ENCODE results near the gene POC1A.
A peak's percentile ranks its signal among the peaks of the same experiment; 100 is the strongest.
"Not testable (repeated sequence)": the region's sequence is repeated elsewhere in the genome, so short reads cannot be mapped to it uniquely, and the experiment has no call there.

The POC1A gene

DNA sequence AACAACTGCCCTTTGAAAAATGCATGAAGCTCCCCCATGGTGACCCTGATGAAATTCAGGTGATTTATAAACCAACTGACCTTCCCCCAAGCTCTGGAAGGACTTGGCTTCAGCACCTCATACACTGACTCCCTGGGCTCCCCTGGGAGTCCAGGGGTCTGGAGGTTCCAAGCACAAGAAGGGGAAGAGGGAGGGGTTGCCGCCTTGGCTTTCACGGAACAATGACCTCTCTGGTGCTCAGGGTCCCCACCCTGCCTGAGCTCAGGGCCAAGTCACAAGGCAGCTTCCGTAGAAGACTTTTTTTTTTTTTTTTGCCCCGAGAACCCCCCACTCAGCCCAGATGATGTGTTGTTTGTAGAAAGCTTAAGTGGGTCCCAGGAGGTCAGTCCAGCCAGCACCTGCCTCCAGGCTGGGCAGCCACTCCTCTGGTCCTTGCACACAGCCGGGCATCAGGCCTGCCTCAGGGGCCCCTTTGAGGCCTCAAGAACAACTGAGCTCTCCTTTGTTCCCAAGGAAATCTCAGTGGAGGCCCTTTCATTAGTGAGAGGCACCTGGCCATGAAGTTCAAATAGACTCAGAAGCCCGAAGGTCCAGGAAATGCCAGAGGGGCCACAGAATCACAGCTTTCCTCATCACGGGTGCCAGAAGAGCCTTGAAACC lies 29.7 kb upstream of the POC1A start:
- DNase-seq, result no peak

DNA sequence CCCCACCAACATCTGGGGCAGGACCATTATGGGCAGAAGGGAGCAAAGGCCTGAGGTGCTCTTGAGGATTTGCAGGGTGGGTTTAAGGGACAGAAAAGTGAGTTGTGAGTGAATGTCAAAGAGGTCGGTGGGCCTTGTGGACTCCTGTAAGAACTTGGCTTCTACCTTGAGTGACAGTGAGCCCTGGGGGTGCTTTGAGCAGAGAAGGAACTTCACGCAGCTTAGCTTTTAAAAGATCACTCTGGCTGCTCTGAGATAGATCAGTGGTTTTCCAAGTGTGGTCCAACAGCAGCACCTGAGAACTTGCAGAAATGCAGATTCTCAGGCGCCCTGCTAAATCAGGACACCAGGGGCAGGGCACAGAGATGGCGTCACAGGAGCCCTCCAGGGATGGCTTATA lies 28.5 kb upstream of the POC1A start:
- no peak for DNase-seq

DNA sequence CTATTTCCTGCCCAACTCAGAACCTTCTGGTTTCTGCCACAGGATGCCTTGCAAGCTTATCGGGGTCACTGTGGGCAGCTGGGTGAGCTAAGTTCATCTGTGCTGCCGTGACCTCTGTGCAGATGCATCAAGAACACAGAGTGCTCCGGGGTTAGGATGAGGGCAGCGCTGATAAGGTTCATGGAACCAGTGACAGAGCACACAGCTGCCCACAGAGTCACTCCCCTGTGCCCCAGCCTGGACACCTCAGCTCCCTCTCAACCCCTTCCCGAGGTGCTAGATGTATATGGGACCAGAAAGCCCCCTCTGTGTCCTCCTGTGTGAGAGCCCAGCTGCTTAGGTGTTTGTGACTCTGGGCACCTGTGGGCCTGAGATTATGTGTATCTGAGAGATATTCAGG lies 28.0 kb upstream of the POC1A start:
- DNase-seq, result no peak

DNA sequence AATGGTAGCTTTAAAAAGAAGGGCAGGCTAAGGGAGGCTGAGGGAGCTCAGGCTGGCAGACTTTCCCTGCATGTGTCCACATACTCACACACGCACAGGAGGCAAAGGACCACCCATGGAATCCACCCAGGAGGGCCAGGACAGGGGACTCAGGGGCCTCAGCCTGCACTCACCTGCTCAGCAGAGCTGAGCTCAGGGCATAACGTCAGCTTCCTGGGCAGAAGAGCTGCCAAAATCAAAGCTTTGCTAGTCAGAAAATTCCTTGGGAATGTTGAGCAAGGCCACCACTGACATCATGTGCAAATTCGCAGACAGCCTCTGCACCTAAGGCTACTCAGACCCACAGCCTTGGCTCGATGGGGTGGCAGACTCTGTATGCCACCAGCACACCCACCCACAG lies 27.3 kb upstream of the POC1A start:
- no peak for DNase-seq

DNA sequence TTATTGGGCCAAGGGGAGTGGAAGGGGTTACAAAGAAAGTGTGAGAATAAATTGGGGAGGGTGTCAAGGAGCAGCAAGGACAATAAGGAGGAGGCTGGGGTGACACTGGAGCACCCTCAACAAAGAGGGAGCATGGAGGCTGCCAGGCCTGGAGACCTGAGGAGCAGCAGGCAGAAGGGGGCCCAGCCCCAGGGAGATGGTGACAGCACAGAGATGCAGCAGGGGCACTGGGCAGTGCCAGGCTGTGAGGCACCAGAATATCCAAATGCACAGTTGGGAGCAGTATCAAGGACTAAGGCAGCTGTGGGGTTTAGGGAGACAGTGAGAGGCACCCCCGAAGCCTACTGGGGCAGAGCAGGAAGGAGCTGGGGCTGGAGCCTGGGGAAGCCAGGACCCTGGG lies 24.3 kb upstream of the POC1A start:
- no peak for DNase-seq

DNA sequence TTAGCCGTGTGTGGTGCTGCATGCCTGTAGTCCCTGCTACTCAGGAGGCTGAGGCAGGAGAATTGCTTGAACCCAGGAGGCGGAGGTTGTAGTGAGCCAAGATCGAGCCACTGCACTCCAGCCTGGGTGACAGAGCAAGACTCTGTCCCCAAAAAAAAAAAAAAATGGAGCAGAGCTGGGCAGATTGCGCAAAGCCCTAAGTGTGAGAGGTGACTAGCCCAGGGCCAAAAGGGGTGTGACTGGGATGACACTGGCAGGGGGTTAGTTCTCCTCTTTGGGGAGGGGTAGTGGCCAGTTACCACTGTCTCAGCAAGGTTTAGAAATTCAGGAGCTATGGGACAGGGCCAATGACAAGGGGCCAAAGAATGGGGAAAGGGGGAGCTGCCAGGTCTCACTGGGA lies 23.9 kb upstream of the POC1A start:
- not testable (repeated sequence) for DNase-seq

GRCh38 chr3:52177701-52178042 lies 23.4 kb upstream of the POC1A start:
- DNase-seq, result no peak

GRCh38 chr3:52176951-52177700 lies 22.9 kb upstream of the POC1A start:
- no peak for DNase-seq

GRCh38 chr3:52176180-52176752 lies 22.0 kb upstream of the POC1A start:
- DNase-seq, result no peak

GRCh38 chr3:52175416-52176179 lies 21.4 kb upstream of the POC1A start:
- no peak for DNase-seq

DNA sequence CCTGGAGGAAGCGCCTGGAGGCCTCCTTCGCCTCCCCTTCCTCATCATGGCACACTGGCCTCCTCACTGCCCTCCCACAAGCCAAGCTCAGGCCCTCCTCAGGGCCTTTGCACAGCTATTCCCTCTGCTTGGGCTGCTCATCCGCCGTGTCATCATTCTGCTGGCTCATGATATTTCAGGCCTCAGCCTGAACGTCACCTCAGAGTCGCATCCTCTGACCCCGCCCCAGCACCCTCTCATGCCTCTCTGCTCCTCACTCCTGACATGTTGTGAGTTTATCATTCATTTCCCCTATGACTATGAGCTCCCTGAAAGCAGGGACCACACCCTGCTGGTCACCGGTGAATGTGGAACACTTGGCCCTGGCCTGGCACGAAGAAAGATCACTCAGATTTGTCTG lies 20.7 kb upstream of the POC1A start:
- DNase-seq, result peak in 1 of 2 donors; percentile 70

DNA sequence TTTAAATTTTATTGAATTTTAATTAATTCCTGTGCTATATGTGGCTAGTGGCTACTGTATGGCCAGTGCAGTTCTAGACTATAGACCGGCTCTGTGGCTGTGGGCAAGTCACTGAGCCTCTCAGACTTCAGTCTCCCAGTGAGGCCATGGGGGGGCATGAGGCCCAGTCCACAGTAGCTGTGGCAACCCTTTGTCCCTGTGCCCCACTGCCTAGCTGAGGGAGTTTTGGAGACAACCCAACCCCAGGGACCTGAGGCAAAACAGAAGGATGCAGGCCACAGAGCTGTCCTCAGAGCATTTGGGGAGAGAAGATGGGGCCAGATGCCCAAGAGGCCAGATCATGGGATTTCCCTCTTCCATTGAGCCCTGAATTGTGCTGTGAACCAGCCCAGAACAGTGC lies 18.9 kb upstream of the POC1A start:
- DNase-seq, result no peak

DNA sequence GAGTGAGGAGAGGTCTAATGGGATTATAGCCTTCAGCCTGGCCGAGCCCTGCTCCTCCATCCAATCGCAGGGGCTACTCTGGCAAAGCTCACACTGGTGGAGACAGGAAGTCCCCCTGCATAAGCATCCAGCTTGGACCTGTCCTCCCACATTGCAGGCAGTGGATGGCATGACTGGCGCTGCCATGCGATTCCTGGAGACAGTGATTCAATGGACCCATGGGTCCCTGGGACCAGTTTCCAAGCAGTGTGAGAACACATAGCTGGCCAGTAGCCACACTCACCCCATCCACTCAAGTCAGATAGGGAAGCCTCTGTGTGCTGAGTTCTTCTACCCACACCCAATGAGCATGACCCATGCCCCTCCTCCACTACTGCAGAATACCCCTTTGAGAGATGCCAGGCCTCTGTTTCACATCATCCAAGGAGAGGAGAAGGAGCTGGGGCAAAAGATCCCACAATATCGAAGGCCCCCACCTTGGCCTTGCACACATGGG lies 18.1 kb upstream of the POC1A start:
- DNase-seq, result no peak

- no peak for DNase-seq
Observed at GRCh38 chr3:52171514-52172261, 17.5 kb upstream of the POC1A start.

DNA sequence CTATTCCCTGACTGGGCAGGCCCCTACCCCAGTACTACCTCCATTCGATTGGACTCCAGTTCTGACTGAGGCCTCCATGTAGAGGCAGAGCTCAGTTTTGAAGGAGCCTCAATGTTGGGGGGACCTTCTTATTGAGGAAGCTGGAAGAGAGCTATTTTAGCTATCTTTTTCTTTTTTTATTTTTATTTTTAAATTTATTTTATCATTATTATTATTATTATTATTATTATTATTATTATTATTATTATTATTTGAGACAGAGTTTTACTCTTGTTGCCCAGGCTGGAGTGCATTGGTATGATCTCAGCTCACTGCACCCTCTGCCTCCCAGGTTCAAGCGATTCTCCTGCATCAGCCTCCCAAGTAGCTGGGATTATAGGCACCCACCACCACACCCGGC lies 16.0 kb upstream of the POC1A start:
- DNase-seq, result not testable (repeated sequence)

DNA sequence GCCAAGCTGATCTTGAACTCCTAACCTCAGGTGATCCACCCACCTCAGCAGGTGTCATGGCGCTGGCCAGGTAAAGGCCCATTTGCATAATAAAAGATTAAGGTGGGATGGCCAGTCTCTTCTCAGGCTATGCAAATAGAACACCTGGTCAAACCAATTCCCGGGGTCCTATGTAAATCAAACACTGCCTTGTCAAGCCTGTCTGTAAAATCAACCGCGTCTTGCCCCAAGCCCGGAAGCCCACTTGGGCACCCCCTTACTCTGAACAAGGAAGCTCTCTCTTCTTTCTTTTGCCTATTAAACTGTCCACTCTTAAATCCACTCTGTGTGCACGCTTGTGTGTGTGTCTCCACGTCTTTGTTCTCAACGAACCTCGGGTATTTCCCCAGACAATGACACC lies 13.0 kb upstream of the POC1A start:
- no peak for DNase-seq

DNA sequence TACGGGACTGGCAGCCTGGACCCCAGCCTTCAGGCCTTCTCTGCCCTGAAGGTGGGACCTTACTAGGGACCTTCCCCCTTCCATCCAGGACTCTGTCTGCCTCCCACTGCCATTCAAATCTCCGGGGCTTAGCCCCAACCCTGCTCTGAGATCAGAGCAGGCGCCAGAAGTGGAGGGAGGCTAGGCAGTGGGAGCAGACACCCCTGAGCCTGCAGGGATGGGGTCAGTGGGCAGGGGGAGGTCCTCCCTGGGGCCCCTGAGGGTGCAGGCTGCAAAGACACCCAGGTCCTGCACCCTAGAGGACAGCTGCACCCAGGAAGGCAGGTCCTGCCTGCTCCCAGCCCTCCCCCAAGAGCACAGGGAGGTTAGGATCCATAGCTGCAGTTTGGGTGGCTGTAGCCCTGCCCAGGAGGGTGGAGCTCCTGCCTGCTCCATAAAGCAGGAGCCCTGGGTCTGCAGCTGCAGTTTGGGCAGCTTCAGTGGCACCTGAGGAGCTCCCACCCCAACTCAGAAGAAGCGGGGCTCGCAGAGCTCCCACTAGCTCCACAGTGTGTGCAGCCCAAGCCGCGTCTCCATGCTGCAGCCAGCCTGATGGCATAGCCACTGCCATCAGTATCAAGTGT lies 8.1 kb upstream of the POC1A start:
- DNase-seq, result no peak

- no peak for DNase-seq
Observed at GRCh38 chr3:52159503-52159902, 5.3 kb upstream of the POC1A start.

DNA sequence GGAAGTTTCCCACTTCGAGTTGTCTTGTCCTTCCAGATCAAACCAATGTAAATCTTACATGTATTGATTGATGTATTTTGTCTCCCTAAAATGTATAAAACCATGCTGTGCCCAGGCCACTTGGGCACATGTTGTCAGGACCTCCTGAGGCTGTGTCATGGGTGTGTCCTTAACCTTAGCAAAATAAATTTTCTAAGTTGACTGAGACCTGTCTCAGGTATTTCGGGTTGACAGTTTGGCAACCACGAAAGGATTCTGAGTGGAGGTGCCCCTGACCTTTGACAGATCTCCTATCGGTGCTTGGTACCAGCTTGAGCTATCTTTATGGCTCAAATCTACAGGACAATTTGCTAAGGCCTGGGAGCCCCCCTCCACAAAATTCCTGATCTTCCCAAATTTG lies 1.7 kb upstream of the POC1A start:
- DNase-seq, result no peak

GRCh38 chr3:52153389-52154096 lies 680 bp downstream of the POC1A start:
- DNase-seq, result no peak

GRCh38 chr3:52151991-52152390 lies 2.2 kb downstream of the POC1A start:
- not testable (repeated sequence) for DNase-seq

DNA sequence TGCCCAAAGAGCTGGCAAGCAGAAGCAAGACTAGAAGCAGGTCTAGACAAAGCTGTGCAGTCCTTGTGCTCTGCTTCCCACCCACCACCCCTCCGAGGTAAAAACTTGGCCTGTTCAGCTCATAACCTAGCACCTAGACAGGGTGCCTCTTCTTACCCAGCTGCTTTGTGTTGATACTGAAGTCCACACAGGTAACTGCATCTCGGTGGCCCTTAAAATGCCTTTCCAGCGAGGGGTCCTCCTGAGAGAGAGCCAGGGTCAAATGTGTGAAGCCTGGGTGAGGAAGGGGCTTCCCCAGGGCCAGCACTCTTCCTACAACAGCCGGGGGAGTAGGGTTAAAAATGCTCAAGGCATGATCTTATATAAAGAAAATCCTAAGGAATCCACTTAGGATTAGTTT lies 3.4 kb downstream of the POC1A start:
- DNase-seq, result no peak
